ENCODE measurements around the gene CYSLTR2.

CYSLTR2 gene

DNA sequence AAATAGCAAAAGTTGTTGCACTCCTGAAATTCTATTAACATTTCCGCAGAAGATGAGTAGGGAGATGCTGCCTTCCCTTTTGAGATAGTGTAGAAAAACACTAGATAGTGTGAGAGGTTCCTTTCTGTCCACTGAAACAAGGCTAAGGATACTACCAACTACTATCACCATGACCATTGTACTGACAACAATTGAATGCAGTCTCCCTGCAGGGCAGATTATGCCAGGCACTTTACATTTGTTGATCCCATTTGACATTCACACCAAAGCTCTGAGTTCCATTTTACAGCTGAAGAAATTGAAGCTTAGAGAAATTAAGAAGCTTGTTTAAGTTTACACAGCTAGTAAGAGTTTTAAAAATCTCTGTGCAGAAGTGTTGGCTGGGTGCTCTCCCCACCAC, 55.0 kb downstream of the CYSLTR2 start:
- DNase-seq = no peak

DNA sequence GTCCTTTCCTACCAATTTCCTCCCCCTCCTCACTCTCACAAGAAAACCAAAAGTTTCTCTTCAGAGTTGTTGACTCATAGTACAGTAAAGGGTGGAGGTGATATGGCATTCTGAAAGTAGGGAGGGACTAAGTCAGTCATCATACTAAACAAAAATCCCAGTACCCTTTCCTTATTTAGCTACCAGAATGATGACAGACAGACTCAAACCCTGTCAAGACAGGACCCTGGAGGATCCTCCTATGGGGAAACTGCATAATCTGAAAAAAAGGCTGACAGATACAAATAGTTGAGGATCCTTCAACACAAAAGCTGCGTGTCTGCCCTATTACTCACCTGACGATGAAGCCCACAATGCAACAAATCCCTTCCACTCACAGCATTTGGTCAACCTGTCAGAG, 55.5 kb downstream of the CYSLTR2 start:
- no peak for DNase-seq

DNA sequence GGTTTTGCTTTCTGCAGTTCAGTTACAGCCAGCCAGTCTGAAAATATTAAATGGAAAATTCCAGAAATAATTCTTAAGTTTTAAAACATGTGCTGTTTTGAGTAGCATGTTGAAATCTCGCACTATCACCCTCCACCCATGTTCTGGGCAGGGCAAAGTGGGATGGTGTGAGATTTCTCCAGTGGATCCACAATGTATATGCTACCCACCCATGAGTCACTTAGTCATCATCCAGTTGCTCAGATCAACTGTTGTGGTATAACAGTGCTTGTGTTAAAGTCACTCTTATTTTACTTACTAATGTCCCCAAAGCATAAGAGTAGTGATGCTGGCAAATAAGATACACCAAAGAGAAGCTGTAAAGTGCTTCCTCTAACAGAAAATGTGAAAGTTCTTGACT, 56.4 kb downstream of the CYSLTR2 start:
- no peak for DNase-seq

DNA sequence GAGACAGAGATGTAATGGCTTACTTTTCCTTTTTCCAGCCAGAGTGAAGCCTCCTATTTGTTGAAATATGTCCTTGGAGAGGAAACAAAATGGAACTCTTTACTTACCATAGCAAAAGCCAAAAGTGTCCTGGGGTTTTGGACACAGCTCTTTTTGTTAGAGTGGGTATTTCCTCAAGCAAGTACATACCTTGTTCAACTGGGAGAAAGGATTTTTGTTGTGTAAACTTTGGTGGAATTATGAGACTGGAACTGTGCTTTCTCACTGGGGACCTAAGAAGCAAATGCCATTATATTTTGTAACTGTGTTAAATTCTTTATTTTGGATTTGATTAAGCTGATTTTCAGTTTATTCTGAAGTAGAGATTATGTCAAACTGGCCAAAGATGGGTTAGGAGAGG, 58.4 kb downstream of the CYSLTR2 start:
- DNase-seq = no peak

DNA sequence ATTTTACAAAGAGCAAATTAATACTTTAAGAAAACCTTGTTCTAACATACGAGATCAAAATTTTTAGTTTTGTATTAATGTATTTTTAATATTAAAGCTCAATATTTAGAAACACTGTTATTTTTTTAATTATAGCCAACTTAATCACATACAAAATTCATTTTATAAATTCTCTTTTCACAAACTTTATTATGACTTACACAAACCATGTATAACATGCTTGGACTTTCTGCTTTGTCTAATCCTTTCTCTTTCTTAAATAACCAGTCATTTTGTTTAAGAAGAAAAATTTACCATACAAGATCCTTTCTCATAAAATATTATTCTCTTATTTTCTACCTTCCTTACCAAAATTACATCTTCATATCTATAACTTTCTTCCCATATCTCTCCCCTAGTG, 62.2 kb downstream of the CYSLTR2 start:
- no peak for DNase-seq

DNA sequence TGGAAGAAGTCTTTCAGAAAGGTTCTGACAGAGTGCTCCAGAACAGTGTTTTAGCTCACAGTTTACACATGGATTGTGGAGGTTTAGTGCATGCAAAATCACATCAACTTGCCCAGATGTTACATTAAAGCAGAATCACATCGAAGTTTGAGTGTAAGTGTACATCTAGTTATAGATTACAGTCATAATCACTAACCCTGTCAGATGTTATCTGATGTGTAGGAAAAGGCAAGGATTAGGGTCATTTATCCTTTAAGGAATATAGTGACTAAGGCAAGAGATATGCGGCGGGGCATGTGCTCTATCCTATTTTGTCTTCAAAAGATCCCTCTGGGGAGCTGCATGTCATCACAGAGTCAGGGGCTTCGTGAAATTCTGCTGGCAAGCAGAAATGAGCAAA, 66.9 kb downstream of the CYSLTR2 start:
- DNase-seq = no peak

DNA sequence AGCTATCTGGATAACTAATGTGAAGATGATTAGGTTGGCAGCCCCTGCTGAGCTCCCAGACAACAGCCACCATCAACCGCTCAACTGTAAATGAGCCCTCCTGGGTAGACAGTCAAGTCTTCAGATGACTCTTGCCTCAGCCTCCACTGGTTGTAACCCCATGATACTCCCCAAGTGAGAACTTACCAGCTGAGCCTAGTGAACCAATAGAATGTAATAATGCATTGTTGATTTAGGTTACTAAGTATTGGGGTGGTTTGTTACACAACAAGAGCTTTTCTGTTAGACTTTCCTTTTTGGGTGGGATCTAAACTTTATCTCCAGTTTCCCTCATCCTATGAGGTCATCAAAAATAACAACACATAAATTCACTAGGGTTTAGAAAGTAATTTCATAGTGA, 69.4 kb downstream of the CYSLTR2 start:
- no peak for DNase-seq

DNA sequence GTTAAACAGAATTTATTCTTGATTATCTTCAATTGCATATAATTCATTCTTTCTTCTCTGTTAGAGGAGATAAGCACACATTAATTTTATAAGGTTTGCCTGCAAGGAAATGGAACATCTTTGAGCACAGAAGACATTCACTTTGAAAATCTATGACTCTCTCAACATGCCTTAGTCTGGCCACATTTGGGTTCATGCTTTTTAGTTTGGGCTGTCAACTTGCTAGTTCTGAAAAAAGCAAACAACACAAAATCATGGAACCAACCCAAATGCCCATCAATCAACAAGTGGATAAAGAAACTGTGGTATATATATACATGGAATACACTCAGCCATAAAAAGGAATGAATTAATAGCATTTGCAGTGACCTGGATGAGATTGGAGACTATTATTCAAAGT, 71.5 kb downstream of the CYSLTR2 start:
- no peak for DNase-seq

DNA sequence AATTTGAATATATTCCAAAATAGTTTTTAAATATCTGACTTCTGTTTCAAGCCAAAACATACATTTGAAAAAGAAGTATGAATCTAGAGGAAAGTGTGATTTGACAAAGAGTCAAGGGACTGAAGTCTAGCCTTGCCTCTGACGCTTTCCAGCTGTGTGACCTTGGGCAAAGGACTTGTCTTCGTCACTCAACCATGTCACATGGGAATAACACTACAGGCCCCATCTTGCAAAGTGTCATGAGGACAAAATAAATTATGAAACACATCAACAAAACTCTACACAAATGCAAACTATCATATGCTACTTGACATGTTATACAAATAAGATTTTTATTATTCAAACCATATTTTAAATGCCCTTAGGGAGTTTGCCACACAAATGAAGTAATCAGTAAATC, 73.0 kb downstream of the CYSLTR2 start:
- DNase-seq = no peak

DNA sequence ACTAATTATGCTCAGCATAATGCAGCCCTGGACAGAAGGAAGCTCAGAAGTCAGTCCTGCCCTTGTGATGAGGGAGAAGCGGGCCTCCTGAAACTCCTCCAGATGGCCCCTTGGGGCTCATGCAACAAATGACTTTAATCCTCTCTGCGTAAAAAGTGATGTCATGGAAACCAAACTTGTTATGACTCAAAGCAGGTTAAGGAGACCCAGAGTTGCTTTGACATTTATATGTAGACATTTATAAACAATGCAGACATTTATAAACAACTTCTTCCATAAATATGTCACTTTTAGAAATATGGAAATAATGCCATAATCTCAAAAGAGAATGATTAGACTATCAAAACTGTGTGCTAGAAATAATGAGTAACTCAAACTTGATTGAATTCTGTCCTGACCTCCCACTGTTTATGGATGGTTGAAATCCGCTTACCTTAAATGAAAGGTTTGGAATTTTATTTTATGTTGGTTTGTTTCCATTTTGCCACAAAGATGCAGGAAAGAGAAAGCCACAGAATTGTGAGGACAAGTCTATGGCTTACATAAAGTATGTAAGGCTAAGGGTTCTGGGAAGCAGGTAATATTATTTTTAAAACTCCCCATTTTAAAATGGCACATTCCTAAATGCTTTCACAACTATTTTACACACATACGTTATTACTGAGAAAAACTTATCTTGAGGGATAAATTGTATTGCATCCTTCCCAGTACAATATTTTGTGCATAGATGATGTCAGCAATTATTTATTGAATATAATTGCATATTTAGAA, 73.7 kb downstream of the CYSLTR2 start:
- no peak for DNase-seq

DNA sequence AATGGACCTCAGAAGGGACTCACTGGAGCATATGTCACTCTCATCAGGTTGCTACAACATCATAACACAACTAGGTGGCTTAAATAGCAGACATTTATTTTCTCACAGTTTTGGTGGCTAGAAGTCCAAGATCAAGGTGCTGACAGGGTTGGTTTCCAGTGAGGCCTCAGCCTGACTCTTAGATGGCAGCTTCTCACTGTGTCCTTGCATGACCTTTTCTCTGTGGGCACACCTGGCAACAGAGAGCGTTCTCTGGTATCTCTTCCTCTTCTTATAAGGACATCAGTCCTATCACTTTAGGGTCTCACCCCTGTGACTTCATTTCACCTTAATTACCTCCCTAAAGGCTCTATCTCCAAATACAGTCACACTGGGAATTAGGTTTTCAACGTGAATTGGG, 74.5 kb downstream of the CYSLTR2 start:
- DNase-seq = no peak

DNA sequence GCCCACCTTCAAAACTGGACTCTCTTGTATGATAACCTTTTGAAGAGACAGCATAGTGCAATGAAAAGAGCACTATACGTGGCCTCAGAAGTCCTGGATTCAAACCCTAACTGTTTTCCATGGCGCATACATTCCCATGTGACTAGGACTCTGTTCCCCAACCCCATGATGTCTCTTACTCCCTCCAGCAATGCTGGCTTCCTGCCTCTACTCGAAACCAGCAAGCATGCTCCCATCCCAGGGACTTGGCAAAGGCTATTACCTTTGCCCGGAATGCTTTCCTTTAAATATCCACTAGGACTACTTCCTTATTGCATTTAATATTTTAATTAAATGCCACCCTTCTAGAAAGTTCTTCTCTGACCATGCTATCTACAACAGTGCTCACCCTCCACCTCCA, 75.1 kb downstream of the CYSLTR2 start:
- DNase-seq = no peak

DNA sequence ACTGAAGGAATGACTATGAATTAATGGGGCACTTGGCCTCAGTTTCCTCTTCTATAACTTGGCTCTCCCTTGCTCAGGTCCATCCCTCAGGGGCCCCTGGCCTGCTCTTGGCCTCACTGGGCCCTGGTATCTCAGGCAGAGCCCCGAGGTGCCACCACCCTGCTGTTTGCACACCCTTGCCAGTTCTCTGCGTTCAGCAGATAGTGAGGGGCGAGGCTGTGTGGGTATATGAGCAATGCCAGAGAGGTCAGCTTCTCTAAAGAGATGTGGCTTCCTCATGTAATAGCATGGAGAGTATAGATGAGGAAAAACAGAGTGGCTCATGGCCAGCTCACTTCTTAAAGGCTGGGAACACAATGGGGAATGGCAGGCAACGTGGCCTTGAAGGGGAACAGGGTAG, 76.1 kb downstream of the CYSLTR2 start:
- no peak for DNase-seq

DNA sequence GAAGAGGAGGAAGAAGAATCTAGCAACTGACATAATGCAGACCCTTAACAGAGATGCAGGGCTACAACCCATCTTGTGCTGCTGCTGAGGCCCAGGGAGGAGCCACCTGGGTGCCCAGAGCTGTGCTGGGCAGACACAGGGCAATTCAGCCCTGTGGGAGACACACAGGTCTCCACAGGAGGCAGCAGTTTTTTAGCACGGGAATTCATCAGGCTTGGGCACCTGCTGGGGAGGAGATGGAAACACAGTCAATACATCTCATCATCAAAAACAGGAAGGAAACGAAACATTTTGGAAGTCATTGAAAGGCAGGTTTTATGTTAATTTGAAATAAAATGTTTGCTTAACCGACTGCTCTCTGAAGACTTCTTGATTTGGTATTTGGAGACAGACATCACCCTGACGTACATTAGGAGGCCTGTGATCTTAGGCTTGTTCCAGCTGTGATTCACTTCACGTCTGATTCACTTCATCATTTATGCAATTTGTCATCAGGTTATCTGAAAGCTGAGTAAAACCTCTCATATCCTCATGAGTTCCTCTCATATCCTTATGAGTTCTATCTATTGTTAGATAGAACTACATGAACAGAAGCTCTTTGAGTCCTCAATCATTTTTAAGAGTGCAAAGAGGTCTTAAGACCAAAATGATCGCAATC, 77.4 kb downstream of the CYSLTR2 start:
- no peak for DNase-seq

DNA sequence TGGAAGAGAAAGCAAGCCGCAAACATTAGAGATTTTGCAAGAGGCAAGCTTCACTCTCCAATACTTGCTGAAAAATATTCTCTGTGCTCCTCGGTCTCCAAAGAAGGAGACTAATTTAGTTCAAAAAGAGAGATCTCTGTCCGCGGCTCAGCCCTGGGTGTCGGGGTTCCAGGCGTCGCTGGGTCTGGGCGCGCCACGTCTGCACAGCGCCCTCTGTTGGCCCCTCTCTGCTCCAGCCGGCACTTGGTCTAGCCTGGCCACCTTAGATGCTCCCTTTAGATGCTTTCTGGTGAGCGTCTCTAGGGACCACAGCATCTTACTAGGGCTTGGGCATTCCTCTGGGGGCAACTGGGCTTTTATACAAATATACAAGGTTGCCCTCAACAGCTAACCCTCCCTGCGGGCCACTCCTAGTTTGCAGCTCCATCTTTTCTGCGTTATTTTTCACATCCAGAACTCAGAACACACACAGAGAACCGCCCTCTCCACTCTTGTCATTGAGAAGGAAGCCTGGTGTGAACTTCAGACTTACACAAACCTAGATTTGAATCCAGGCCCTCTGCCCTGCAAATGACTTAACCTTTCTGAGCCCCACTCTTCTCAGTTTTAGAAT, 78.3 kb downstream of the CYSLTR2 start:
- DNase-seq = no peak

DNA sequence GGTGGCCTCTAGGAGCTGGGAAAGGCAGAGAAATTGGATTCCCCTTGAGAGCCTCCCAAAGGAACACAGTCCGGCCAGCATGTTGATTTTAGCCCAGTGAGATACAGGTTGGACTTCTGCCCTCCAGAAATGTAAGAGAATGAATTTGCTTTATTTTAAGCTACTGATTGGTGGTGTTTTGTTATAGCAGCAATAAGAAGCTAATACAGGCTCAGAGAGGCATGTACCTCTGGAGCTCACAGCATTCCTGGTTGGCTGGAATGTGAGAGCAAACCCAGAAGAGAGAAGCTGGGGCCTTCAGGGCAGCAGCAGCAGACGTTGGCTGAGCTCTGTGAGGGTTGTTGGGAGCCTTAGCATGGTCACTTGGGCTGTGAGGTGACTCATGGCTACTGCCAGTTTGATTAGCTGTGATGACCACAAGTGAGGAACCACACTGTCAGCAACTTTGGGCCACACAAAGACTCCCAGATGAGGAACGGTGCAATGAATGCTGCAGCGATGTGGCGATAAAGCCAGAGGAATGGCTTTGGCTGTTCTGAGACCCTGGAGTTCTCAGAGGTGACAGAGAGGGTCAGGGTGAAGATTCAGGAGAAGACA, 80.1 kb downstream of the CYSLTR2 start:
- DNase-seq = no peak

DNA sequence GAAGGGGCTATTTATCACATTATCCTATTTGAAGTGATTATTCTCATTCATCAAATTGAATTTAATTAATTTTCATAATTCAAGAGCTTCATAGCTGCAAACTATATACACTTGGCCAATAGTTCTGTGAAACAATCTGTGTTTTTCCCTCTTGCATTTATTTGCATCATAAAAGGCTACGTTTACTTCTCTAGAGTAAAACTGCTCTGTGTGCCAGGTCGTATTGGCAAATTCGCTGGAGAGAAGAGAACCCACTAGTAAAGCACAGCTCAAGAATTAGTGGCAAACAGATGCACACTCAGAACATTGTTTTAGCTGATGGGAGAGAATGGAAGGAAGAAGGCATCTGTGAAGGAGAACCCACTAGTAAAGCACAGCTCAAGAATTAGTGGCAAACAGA, 81.8 kb downstream of the CYSLTR2 start:
- DNase-seq = no peak

DNA sequence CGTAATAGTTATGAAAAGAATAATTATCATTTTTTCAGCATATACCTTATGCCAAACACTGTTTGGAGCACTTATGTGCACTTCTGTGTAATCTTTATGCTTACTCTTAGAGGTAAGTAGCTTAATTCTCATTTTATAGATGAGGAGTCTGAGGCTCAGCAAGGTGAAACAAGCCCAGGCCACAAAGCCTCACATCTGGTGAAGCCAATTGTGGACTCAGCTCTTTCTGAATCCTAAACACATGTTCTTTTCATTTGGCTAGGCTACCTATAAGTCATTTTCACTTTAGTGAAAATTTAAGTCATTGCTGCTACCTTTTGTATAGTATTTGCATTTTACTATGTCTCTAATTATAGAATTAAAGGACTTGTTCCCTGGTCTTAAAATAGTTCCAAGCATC, 84.0 kb downstream of the CYSLTR2 start:
- no peak for DNase-seq

DNA sequence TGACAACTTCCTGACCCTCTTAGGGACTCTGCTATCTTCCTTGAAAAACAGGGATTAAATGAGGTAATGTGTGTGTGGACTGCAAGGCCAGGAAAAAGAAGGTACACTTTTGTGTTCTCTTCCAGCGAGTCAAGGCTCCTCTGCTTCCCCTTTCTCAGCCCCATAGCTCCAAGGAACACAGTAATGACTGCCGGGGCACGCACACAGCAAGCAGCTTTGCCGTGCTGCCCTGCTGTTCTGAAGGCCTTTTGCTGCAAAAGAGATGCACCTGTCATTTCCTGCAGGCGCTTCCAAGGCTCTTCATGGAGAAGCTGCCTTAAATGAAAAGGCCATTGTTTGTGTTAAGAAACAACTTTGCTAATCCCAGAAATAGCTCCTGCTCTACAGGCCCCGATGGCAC, 84.6 kb downstream of the CYSLTR2 start:
- DNase-seq = no peak

DNA sequence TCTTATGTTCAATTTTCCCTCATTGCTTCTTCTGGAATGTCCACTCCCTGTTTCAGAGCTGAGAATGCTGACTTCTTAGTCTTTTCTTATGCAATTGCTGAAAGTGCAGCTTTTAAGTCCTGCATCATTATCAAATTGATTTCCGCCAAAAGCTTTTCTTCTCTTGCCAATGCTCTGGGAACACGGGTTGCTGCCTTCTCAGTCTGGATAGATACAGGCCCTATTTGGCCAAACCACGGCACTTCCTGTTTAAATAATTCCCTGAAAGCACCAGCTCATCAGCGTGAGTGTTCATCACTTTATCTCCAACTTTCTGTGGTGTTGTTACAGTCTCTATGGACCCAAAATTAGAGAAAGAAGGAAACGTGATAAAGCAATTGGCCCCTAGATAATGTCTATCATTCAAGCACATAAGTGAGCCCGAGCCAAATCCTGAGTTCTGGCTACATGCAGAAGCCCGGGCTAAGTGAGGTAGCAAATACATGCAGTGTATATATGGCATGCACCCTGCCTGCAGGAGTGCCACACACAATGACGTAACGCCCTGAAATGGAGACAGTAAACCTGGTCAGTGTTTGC, 85.7 kb downstream of the CYSLTR2 start:
- no peak for DNase-seq

DNA sequence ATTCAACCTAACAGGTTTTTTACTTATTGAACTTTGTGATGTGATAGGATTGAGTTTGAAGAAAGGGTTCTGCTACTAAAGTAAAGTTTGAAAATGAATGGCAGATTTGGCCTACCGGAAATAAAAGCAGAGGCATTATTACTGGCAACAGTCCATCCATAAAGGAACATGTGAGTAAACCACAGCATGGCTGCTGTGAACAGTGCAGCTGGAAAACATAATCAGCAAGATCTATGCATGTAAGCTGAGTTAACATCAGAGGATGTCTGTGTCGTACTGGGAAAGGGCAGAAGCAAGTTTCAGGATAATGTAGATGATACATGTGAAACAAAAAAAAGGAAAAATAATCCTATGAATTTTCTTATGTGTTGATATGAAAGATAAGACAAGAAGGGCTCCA, 87.6 kb downstream of the CYSLTR2 start:
- no peak for DNase-seq

DNA sequence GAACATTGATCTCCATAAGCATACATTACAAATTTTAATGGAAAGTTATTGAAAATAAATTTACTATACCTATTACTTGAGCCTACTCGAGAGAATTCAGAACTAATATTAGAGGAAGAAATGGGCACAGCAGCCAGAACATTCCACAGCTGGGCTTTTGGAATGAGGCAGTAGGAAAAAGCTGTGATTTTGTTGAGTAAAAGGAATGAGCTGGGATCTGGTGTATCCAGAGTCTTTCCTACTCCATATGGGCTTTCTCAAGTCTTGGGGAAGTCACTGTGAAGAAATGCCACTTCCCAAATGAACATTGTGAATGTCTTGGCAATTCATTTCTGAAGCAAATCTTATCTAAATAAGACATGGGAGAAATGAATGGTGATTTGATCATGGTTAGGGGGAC, 93.1 kb downstream of the CYSLTR2 start:
- no peak for DNase-seq

DNA sequence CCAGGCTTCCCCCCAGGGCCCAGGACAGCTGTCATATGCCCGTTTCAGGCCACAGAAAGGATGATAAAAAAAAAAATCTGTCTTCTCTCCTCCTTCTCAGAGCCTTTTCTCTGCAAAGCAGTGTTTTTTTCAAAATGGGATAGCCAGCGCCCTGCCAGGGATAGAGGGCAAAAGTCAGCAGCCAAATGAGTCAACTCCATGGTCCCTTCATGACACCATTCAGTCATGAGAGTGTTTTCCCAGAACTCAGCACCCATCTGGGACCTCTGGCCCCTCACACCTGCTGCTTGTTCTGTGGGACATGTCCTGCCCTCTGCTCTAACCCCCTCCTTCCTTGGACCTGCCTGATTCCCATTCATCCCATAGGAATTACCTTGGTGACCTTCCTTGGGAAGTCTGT, 95.0 kb downstream of the CYSLTR2 start:
- no peak for DNase-seq

DNA sequence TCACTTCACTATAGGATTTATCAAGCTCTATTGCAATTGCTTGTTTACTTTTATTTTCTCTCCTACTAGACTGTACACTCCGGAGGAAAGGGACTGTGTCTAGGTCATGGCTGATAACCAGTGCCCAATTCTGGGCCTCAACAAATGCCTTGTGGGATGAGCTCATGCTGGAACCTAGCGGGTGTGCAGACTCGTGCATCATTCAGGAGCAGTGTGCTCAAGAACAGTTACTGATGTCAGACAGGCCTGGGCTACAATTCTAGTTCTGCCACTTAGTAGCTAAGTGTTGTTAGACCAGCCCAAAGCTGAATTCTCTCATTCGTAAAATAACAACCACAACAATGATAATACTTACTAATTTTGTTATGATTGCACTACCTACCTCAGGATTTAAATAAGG, 95.4 kb downstream of the CYSLTR2 start:
- no peak for DNase-seq
